H1 (cell line): ENCODE measurements around the gene TLE5. TPM values are rescaled to one million over a fixed set of nuclear protein-coding genes. Genes with fewer than 3 reads are reported as not detected.

Experiments
- CTCF ChIA-PET: fragments of 300-600 bp; sonication (Branson Sonifier 250); formaldehyde crosslinking; loops from one replicate; lab custom pipeline; 2021; ENCODE audit not compliant: partially characterized antibody; lab: Charles Lee
- POLR2A ChIA-PET: fragments of 300-600 bp; sonication (Branson Sonifier 250); formaldehyde crosslinking; loops from one replicate; lab custom pipeline; 2021; ENCODE audit warnings: inconsistent platforms; ENCODE audit not compliant: partially characterized antibody; lab: Charles Lee
- DNase-seq, 2 experiments: peaks; one replicate each; pipeline versions ENCODE4 v3.0.0 to v3.0.0-alpha.2; 2010 to 2022; ENCODE audit warnings: low spot score in 2 of 2, low read depth in 1 of 2, mixed read lengths in 1 of 2
- FAIRE-seq: peaks from 2 replicates; lab custom pipeline; 2011; peaks lifted over from hg19 to GRCh38; lab: Jason Lieb, UNC
- H2AFZ ChIP-seq: 2 replicates; pipeline ENCODE4 v1.8.1; 2012; ENCODE audit warnings: low read length, inconsistent platforms
- H2AK5ac ChIP-seq: 2 replicates; pipeline ENCODE4 v1.6.1; 2013; ENCODE audit warnings: low read depth, low read length
- H2BK120ac ChIP-seq: replicated peaks from 2 replicates; pipeline ENCODE3; 2013; ENCODE audit warnings: low read depth, low read length, inconsistent platforms
- H2BK12ac ChIP-seq: 2 replicates; pipeline ENCODE4 v1.6.1; 2013; ENCODE audit warnings: low read depth, low read length
- H2BK15ac ChIP-seq: 2 replicates; pipeline ENCODE4 v1.6.1; 2013; ENCODE audit warnings: low read length
- H2BK20ac ChIP-seq: 2 replicates; pipeline ENCODE4 v1.6.1; 2013; ENCODE audit warnings: low read length
- H2BK5ac ChIP-seq: 2 replicates; pipeline ENCODE4 v1.6.1; 2013; ENCODE audit warnings: low read depth, low read length
- H3K14ac ChIP-seq: 2 replicates; pipeline ENCODE4 v1.6.1; 2013; ENCODE audit warnings: inconsistent platforms; ENCODE audit not compliant: insufficient read length
- H3K18ac ChIP-seq: 2 replicates; pipeline ENCODE4 v1.6.1; 2013; ENCODE audit warnings: low read length; ENCODE audit errors: extremely low read depth
- H3K23ac ChIP-seq: 2 replicates; pipeline ENCODE4 v1.6.1; 2013; ENCODE audit warnings: inconsistent platforms; ENCODE audit not compliant: insufficient read length
- H3K23me2 ChIP-seq: 2 replicates; pipeline ENCODE4 v1.6.1; 2013; ENCODE audit warnings: low read depth, low read length
- H3K27ac ChIP-seq: 2 replicates; pipeline ENCODE4 v1.6.1; 2011; ENCODE audit warnings: low read depth, low read length, inconsistent platforms
- H3K27me3 ChIP-seq, 4 experiments: replicated peaks in 1 of 4; 1 replicate in 1 of 4; 2 replicates in 3 of 4; pipeline versions ENCODE4 v1.6.1 to v1.8.1; 2011 to 2013; ENCODE audit warnings: low read length in 3 of 4, mild to moderate bottlenecking in 3 of 4, inconsistent platforms in 2 of 4, mixed read lengths in 2 of 4, moderate library complexity in 1 of 4; ENCODE audit not compliant: control insufficient read depth in 3 of 4, insufficient read depth in 3 of 4; ENCODE audit errors: extremely low read depth in 1 of 4
- H3K36me3 ChIP-seq, 4 experiments: 2 replicates each; pipeline versions ENCODE4 v1.6.1 to v1.8.1; 2011 to 2013; ENCODE audit warnings: mild to moderate bottlenecking in 4 of 4, low read length in 3 of 4, moderate library complexity in 2 of 4, control low read depth in 1 of 4, inconsistent platforms in 1 of 4; ENCODE audit not compliant: insufficient read depth in 4 of 4, control insufficient read depth in 2 of 4
- H3K4ac ChIP-seq: replicated peaks from 2 replicates; pipeline ENCODE3; 2013; ENCODE audit warnings: low read length, low read depth, mixed read lengths, inconsistent platforms; ENCODE audit not compliant: insufficient read length
- H3K4me1 ChIP-seq, 4 experiments: replicated peaks in 1 of 4; 1 replicate in 1 of 4; 2 replicates in 3 of 4; pipeline versions ENCODE4 v1.6.1 to v1.8.1; 2011 to 2013; ENCODE audit warnings: low read length in 3 of 4, inconsistent platforms in 2 of 4, mixed read lengths in 1 of 4; ENCODE audit not compliant: insufficient read depth in 4 of 4, control insufficient read depth in 3 of 4
- H3K4me2 ChIP-seq, 2 experiments: 2 replicates each; pipeline versions ENCODE4 v1.6.1 to v1.8.1; 2011 to 2013; ENCODE audit warnings: low read depth in 2 of 2, low read length in 2 of 2, control low read depth in 1 of 2, inconsistent platforms in 1 of 2, mild to moderate bottlenecking in 1 of 2; ENCODE audit not compliant: insufficient read depth in 1 of 2
- H3K4me3 ChIP-seq, 4 experiments: fragments of 200-600, 300-600 bp in 1 of 4; sonication (generic), shearing (Covaris generic), sonication (Bioruptor Twin) in 1 of 4; 2 replicates each; pipeline versions ENCODE4 v1.5.1 to v1.8.1; 2011 to 2016; ENCODE audit warnings: low read length in 4 of 4, low read depth in 3 of 4, control low read depth in 2 of 4, inconsistent platforms in 2 of 4, mild to moderate bottlenecking in 2 of 4, mixed read lengths in 1 of 4, moderate library complexity in 1 of 4; ENCODE audit not compliant: insufficient read depth in 2 of 4; ENCODE audit errors: extremely low read depth in 1 of 4
- H3K56ac ChIP-seq: replicated peaks from 2 replicates; pipeline ENCODE3; 2013; ENCODE audit warnings: low read depth, mild to moderate bottlenecking, mixed read lengths, low read length, inconsistent platforms; ENCODE audit not compliant: insufficient read length
- H3K79me1 ChIP-seq: 2 replicates; pipeline ENCODE4 v1.6.1; 2013; ENCODE audit warnings: low read depth, low read length, control low read depth
- H3K79me2 ChIP-seq, 2 experiments: 2 replicates each; pipeline versions ENCODE4 v1.6.1 to v1.8.1; 2012 to 2013; ENCODE audit warnings: low read length in 2 of 2, mild to moderate bottlenecking in 2 of 2, inconsistent platforms in 1 of 2; ENCODE audit not compliant: insufficient read depth in 2 of 2, control insufficient read depth in 1 of 2
- H3K9ac ChIP-seq, 4 experiments: replicated peaks in 1 of 4; 1 replicate in 1 of 4; 2 replicates in 3 of 4; pipeline versions ENCODE4 v1.6.1 to v1.8.1; 2011 to 2013; ENCODE audit warnings: low read depth in 3 of 4, low read length in 3 of 4, control low read depth in 2 of 4, mild to moderate bottlenecking in 2 of 4, moderate library complexity in 2 of 4, inconsistent platforms in 1 of 4; ENCODE audit errors: extremely low read depth in 1 of 4
- H3K9me3 ChIP-seq, 2 experiments: 2 replicates each; pipeline versions ENCODE4 v1.6.1 to v1.8.1; 2012 to 2013; ENCODE audit warnings: mild to moderate bottlenecking in 2 of 2, moderate library complexity in 2 of 2, control low read depth in 1 of 2, inconsistent platforms in 1 of 2, low read depth in 1 of 2, low read length in 1 of 2, mixed read lengths in 1 of 2; ENCODE audit not compliant: insufficient read depth in 2 of 2
- H4K20me1 ChIP-seq, 2 experiments: replicated peaks in 1 of 2; 2 replicates each; pipeline versions ENCODE3 to v1.8.1; 2011 to 2013; ENCODE audit warnings: inconsistent platforms in 2 of 2, low read length in 2 of 2, mild to moderate bottlenecking in 1 of 2; ENCODE audit not compliant: insufficient read depth in 2 of 2, control insufficient read depth in 1 of 2
- H4K5ac ChIP-seq: 2 replicates; pipeline ENCODE4 v1.6.1; 2013; ENCODE audit warnings: low read length, low read depth, mixed read lengths, inconsistent platforms; ENCODE audit not compliant: insufficient read length
- H4K8ac ChIP-seq: 2 replicates; pipeline ENCODE4 v1.8.0; 2013; ENCODE audit warnings: mild to moderate bottlenecking, moderate library complexity, low read length, inconsistent platforms; ENCODE audit not compliant: insufficient read depth; ENCODE audit errors: extremely low read depth
- H4K91ac ChIP-seq: replicated peaks from 2 replicates; pipeline ENCODE3; 2013; ENCODE audit warnings: low read length, mixed read lengths, inconsistent platforms; ENCODE audit not compliant: insufficient read length
- WGBS, 2 experiments: shearing (Covaris generic) in 1 of 2; methylation state at CpG; one replicate each; pipeline versions ENCODE4 v1.1.6 to v1.1.7; 2013 to 2015; ENCODE audit warnings: low lambda C conversion rate in 2 of 2, mixed read lengths in 2 of 2, inconsistent platforms in 1 of 2, low coverage in 1 of 2, missing lambda C conversion rate in 1 of 2; ENCODE audit not compliant: insufficient replicate concordance in 2 of 2, insufficient coverage in 1 of 2, insufficient read length in 1 of 2; ENCODE audit errors: extremely low coverage in 1 of 2, missing lambda C conversion rate in 1 of 2; 5-methylcytosine and 5-hydroxymethylcytosine counted together
- polyA plus RNA-seq, 7 experiments: library from polyadenylated mRNA; depleted of rRNA in 3 of 7; stranded (reverse) in 5 of 7; unstranded in 2 of 7; fragments of >200 nt in 5 of 7; fragments of 200-250 nt in 2 of 7; gene quantifications; 1 replicate in 5 of 7; 2 replicates in 1 of 7; 4 replicates in 1 of 7; pipeline versions ENCODE4 v1.2.1 to v1.2.3, GENCODE V29; 2011 to 2013; ENCODE audit warnings: missing spikeins in 2 of 7, mixed read lengths in 2 of 7
- total RNA-seq: library from RNA; stranded (reverse); fragmentation: NEBNext Ultra II Directional; extraction: Animal tissue kit (Norgen Biotek cat#: 25700); gene quantifications from 2 replicates; pipeline ENCODE4 v1.2.1, GENCODE V29; 2021

Gene TLE5
- total and polyA plus RNA-seq, 2 of the 8 experiments (the other 6 are each of a cell fraction or from before 2014, with no cell fraction given): 187 to 285 TPM

- H4K91ac ChIP-seq: no peak overlapping the region
- WGBS, 2 experiments: 91% methylated on average over 9 of the region's 9 CpGs; no CpG with 5 or more reads in 1 of the 2 experiments
- no peak overlapping the region for H3K56ac ChIP-seq
- no peak overlapping the region for H3K18ac ChIP-seq
- DNase-seq: no peak
- H4K5ac ChIP-seq: no peak overlapping the region
- no peaks in the 10 kb centered on the region for H3K9me3 ChIP-seq
- CTCF ChIA-PET: interaction anchor here (1.0 to 1.6 kb wide), 7 partner anchors 13 to 96 kb away, joined by 3 to 8 read pairs (median 3); no protein-coding TSS in a partner anchor
- peaks cover 0 to 2% (median 0%) of the 10 kb centered on the region in 4 experiments; a peak in 1 of 7 replicates for H3K27me3 ChIP-seq
- H3K79me1 ChIP-seq: no peaks in the 10 kb centered on the region
- no peaks in the 10 kb centered on the region for H4K20me1 ChIP-seq
- no peak overlapping the region for H2BK120ac ChIP-seq
- H2BK12ac ChIP-seq: 0 out of 2 replicates have a peak overlapping the region, but pooled peaks have one; percentile 5
- H3K27ac ChIP-seq: no peak overlapping the region
- H3K4me2 ChIP-seq: no peak overlapping the region
- no peak overlapping the region for H2BK5ac ChIP-seq
- no peaks in the 10 kb centered on the region for H3K36me3 ChIP-seq
- no peak overlapping the region for H2AFZ ChIP-seq
- H3K4me1 ChIP-seq: peaks cover 0 to 4% (median 1%) of the 10 kb centered on the region in 4 experiments; a peak in 2 of 7 replicates
- no peak for FAIRE-seq
- no peak overlapping the region for H2BK20ac ChIP-seq
- no peak overlapping the region for H3K14ac ChIP-seq
- no peak overlapping the region for H3K4ac ChIP-seq
- no peak overlapping the region for H3K9ac ChIP-seq
- no peak overlapping the region for H3K23ac ChIP-seq
- POLR2A ChIA-PET: interaction anchor here (0.8 kb wide), 1 partner anchor 15 kb away, joined by 5 read pairs; no protein-coding TSS in a partner anchor
- no peak overlapping the region for H2BK15ac ChIP-seq
- no peaks in the 10 kb centered on the region for H3K79me2 ChIP-seq
- H3K23me2 ChIP-seq: peaks cover 2% of the 10 kb centered on the region; the same call in 1 of the 2 replicates
- no peak overlapping the region for H3K4me3 ChIP-seq
- no peak overlapping the region for H2AK5ac ChIP-seq
- peak overlapping the region; percentile 51; the same call in 1 of the 2 replicates for H4K8ac ChIP-seq
These were observed 5.3 kb upstream of the TLE5 start for GRCh38 chr19:3067563-3067962.
